SU-DHL-6 (cell line): ENCODE data around the gene RNF144A.

Experiments used
- CTCF ChIP-seq: fragments of 200-600 bp; sonication (generic); IDR thresholded peaks from one replicate; pipeline ENCODE4 v1.5.1; 2017; ENCODE audit warnings: antibody characterized with exemption, mild to moderate bottlenecking, low read length, moderate library complexity; ENCODE audit not compliant: insufficient read depth, poor library complexity, severe bottlenecking
- EZH2phosphoT487 ChIP-seq: fragments of 200-600 bp; sonication (generic), shearing (Covaris generic); conservative IDR thresholded peaks from 2 replicates; pipeline ENCODE4 v1.6.1; 2018; ENCODE audit warnings: mild to moderate bottlenecking, antibody characterized with exemption, low read length, moderate library complexity, mixed read lengths

- TF ChIP-seq CTCF (no peak), EZH2phosphoT487 (no peak)
These were observed 11.5 kb upstream of the RNF144A start for GRCh38 chr2:6905668-6906067.
